DMS53 treated with DMSO at 0.1 percent for 48 hours (cell line): Measurements from ENCODE around the gene TRMO.
A peak's percentile ranks its signal among the peaks of the same experiment; 100 is the strongest.

Experiments used
- DNase-seq: peaks from one replicate; lab custom pipeline; 2025; ENCODE audit not compliant: unreplicated experiment; lab: John Stamatoyannopoulos, UW

The TRMO gene

DNA sequence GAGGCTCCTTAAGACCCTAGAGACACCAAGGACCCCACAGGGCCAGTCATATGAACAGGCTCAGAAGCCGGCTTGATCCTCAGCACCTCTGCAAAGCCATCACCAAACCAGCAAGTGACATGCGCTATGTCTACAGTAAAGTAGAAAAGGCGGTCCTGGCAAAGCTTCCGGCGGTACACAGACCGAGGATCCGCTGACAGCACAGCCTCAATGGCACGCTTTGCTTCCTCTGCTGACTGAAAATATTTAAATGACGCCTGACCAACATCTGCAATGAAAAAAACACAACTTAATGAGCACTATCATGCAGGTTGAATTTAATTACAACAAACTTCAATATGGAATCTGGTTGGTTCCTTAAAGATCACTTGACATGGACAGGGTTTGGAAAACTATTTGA lies 17.6 kb downstream of the TRMO start:
- DNase-seq, result no peak

DNA sequence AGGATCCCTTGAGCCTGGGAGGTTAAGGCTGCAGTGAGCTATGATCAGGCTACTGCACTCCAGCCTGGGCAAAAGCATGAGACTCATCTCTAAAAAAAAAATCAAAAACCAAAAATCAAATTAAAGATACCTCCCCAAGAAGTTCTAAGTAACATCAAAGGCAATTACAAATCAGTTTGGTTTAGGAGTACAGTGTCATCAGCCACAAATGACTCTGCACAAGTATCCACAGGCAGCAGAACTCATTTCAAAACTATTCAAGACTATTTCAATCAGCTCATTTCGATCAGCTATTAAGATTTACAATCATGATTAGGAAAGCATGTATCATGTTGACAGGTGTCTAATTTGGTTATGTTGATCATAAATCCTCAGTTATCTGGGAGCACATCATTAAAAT lies 19.1 kb downstream of the TRMO start:
- DNase-seq, result no peak

DNA sequence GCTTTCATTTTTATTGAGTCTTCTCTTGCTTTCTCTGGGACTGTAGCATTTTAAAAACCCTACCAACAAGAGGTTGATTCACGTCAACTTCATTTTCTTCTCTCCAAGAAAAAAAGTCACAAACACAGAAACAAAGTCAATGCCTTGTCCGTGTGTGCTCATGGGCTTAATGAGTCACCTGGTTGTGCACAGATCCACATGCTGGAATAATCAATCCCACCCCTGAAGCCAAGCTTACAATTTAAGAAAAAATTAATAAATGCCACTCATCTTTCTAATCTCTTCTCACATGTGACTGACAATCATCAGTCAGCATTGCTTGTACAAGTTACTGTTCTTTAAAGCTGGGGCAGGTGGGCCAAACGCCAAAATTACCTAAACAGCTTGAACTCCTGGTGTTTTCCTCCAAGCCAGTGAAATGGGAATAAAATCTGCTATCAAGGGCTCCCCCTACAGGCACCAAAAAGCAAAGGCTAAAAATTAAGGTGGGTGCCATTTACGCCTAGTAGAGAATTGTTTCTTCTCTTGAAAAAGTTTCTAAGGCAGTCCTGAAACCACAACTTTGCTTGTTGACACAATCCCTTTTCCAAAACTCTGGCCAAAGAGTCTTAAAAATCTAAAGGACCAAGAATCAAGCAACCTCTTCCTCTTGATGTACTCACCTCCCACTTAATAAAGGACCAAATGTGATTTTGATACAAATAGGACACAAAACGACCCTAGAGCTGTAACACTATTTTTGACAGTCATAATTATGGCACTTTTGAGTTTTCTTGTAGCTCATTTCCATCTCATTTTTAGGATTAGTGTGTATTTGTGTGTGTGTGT lies 21.3 kb downstream of the TRMO start:
- peak; percentile 20 for DNase-seq

DNA sequence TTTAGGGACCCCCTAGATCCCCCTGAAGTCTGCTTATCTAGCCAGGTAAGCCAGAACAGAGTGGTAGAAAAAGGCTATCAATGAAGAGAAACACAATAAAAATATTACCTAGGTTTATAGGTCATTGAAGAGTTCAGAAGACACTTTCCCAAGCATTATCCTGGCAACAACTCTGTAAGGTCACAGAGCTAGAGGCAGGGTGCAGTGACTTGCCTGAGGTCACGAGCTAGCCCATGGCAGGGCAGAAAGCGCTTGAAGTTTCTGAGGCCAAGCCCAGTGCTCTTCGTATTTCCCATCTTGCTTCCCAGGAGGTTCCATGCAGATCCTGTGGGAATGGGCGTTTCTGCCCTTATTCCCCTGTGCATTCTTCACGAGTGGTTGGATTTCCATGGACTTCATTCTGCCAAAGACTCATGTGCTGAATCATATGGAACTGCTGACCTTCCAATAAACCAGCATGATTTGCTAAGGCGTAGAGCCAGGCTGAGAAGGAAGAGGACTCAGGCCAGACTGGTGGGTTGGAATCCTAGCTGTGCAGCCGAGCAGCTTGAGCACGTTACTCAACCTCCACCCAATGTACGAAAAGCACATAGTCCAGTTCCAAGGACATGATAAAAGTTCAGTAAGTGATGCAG lies 22.1 kb downstream of the TRMO start:
- DNase-seq, result no peak

DNA sequence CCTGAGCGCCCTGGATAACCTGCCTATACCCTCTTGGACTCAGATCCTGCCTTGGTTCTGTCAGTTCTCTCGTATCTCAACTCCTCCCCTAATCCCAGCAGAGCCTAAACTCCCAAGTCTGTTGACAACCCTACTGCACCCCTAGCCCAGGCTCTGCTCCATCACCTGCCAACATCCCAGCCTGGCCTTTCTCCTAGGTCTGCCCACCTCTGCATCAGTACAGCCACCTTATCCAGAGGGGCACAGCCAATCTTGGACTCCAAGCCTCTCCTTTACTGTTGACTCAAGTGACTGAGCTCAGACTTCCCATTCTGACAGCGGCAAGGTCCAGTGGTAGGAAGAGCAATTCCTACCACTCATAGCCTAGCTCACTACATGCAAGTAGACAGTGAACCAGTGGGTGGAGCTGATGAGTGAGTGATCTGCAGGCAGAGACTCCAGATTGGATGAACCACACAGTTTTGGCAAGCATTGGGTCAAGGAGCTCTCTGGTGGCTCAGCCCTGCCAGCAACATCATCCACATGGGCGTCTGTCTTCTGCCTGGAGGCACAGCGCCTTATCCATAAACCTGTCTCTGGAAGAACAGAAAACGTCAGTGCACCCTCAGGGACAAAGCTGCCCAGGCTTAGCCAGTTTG lies 26.5 kb downstream of the TRMO start:
- DNase-seq, result no peak

DNA sequence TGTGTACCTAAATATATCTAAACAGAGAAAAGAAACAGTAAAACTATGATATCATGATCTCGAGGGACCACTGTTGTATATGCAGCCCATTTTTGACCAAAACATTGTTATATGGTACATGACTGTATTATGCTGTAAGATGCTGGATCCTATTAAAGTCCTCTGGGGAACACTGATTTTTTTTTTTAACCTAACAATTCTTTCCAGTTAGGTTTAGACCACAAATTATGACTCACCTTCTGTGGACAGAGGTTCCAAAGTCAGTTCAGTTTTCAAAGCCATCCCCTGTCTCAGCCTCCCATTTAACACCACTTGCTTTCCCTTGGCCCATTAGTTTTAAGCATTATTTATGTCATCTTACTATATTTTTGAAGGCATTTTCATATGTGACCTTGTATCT lies 27.1 kb downstream of the TRMO start:
- no peak for DNase-seq

DNA sequence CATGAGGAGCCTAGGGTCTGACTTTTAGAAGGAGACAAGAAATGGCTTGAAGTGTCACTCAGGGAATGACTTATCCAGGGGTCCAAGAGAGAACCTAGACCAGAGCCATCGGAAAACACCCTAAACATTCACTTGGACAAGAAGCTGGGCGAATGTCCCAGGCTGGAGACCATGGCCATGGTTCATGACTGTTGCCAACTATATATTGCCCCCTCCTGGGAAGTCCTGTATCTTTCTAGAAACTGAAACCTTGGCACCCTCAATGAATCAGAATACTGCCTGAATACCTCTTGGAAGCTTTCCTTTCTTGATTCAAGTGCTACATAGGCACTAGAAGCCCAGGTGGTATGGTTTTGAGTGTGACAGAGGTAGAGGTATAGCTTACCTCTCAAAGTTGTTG lies 29.9 kb downstream of the TRMO start:
- DNase-seq, result no peak

DNA sequence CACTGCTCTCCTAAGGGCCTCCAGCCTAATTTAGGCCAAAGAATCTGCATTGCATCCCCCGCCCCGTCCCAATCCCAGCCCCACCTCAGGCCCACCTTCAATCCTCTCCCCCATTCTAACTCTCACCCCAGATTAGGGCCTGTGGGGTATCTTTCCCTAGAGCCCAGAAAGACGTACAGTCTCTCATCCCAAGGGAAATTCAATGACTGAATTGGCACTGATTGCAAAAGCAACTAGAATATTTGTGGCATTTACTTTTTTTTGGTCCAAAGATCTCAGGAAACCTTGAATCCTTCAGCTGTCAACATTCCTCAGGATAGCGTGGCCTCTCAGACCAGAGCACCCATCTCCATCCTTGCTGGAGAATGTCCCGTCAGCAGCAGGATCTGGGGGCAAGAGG lies 30.6 kb downstream of the TRMO start:
- DNase-seq, result no peak

DNA sequence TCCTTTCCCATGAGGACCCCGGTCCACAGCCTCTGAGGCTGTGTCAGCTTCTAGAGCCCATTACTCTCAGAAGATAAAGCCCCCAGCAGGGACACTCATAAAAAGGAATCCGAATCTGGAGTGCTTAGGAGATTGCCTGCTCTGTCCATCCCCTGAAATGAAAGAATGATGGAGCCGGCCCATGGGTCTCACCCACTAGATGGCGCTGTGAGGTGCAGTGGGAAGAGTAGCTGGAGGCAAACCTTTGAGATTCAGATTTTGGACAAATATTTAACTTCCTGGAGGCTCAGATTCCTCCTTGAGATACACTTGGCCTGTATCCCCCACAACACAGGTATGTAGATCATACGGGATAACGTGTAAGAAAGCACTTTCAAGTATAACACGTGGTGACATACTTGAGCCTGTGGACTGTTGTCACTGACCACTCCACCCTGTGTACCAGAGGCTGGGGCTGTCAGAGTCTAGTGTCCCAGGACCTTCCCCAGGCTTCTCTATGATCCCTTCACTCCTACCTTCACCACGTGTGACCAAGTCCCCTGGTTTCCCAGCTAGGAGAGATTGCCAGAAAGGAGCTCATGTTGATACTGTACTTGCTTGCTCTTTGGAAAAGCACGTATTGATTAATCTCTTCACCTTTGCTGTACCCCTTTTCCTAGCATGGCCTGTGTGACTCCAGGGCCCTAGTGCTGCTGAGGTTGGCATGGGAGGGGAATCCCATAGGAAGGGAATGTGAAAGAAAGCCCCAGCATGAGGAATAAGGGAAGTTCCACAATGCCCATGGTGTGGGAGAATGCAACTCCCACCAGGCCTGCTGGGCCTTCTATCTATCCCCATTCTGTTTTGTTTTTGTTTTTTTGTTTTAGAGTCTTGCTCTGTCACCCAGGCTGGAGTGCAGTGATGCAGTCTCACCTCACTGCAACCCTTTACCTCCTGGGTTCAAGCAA lies 32.1 kb downstream of the TRMO start:
- peak; percentile 2 for DNase-seq

DNA sequence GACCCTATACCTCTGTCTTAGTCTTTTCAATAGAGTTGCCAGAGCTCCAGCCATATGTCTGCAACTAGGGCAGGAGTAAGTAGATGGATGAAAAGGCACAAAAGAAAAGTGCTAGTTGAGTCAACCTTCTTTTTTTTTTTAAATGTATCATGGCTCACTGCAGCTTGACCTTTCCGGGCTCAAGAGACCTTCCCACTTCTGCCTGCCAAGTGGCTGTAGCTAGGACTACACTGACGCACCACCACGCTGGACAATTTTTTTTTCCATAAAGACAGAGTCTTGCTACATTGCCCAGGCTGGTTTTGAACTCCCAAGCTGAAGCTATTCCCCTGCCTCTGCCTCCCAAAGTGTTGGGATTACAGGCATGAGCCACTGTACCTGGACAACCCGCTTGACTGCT lies 42.0 kb downstream of the TRMO start:
- DNase-seq, result no peak

DNA sequence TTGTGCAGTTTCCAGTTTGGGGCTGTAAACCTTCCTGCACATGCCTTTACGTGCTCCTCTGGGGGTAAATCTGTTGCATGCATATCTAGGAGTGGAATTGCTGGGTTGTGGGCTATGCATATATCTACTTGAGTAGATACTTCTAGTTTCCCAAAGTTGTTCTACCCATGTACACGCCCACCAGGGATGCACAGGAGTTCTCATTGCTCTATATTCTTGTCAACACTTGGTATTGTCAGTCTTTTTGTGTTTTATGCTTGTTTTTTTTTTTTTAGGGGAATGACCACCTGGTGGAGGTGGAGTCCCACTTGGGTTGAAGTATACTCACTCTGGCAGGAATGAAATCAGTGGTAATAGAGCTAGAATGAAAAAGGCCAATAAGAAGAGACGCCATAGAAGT lies 46.2 kb downstream of the TRMO start:
- DNase-seq, result no peak

DNA sequence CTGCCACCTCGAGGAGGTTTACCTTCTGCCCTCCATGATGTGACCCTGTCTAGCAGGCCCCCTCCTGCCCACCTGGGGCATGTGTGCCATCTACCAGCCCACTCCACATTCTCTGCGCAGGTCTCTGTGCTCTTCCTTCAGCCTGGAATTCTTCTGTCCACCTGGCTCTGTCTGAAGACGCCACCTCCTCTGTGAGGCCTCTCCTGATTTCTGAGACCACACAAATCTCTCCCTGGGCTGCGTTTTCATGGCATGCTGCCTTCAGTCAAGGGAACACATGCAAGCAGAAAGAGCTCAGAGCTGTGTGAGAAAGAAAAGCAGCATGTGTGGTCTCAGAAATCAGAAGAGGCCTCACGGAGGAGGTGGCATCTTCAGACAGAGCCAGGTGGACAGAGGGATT lies 47.2 kb downstream of the TRMO start:
- DNase-seq, result no peak

DNA sequence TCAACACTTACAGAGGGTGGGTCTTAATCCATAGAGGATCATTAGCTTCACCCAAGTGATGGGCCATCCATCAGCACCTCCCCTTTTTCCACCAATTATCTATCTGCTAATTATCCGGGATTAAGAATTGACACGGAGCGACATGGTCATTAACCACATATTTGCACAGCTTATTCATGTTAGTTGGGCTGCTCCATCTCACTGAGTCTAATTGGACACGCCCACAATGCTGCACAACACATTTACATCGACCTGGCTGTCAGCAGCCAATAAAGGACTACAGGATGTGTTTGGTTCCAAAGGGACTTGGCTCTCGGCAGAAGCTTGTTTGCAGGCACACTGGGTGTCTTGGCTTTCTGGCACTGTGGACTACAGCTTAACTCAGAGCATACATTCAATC lies 47.7 kb downstream of the TRMO start:
- DNase-seq, result no peak

DNA sequence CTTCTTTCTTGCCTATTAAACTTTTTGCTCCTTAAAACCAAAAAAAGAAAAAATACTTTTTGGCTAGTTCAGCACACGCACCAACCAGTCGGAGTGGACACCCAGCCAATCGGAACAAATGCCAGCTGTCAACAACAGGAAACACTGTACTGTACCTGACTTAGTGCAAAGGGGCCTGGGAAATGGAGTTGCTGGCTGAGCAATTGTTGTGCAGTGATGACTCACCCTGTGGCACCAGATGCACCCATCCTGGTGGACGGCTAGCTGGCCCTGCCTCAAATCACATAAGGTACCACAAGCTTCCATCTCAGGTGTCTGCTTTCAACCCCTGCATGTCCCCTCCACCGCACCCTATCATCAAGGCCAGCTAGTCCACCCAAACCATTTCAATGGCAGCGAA lies 48.4 kb downstream of the TRMO start:
- peak; percentile 32 for DNase-seq

DNA sequence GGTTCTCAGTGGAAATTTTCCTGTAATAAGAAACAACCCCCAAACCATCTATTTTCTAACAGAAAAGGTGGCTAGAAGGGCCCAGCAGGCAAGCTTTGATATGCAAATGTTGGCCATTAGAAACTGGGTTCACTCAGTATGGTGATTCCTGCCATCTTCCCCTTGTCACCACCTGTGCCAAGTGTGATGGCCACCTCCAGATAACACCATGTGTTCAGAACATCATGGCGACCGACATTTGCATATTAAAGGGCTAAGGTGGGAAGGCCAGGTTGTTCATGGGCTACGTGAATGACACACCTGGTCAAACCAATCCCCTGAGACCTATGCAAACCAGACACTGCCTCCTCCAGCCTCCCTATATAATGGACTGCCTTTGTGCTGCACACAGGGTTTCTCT lies 48.9 kb downstream of the TRMO start:
- no peak for DNase-seq

DNA sequence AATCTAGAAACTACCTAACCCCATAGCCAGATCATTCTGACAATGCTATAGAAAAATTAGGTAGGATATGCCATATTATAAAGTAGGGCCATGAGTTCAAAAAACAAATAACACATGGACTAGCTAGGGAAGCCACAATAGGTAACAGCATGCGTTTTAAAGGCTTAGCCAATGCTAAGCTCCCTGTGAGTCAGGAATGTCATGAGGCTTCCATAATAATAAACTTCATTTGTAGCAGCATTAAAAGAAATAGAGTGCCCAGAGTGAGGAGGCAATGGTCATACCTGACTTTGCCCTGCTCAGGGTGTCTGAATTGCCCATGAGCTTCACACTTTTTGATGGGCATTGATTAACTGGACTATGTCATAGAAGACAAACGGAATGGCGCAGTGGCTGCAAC lies 53.4 kb downstream of the TRMO start:
- DNase-seq, result no peak

DNA sequence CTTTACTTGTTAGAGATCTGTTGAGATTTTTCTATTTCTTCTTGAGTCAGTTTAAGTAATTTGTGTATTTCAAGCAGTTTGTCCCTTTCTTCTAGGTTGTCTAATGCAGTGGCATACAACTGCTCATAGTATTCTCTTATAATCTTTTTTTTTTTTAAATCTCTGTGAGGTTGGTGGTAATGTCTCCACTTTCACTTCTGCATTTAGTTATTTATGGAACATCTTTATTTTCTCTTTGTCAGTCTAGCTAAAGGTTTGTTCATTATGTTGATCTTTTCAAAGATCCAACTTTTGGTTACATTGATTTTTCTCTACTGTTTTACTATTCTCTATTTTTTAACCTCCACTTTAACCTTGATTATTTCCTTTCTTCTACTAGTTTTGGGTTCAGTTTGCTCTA lies 55.5 kb downstream of the TRMO start:
- DNase-seq, result no peak

DNA sequence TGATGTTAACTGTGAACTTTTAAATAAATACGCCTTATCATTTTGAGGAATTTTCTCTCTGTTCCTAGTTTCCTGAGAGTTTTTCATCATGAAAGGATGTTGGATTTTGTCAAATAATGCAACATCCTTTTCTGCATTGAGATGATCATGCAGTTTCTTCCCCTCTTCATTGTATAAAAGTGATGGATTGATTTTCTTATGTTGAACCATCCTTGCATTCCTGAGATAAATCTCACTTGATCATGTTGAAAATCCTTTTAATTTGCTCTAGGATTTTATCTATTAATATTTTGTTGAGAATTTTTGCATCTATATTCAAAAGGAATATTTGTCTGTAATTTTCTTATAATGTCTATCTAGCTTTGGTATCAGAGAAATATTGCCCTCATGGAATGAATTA lies 56.0 kb downstream of the TRMO start:
- DNase-seq, result no peak

DNA sequence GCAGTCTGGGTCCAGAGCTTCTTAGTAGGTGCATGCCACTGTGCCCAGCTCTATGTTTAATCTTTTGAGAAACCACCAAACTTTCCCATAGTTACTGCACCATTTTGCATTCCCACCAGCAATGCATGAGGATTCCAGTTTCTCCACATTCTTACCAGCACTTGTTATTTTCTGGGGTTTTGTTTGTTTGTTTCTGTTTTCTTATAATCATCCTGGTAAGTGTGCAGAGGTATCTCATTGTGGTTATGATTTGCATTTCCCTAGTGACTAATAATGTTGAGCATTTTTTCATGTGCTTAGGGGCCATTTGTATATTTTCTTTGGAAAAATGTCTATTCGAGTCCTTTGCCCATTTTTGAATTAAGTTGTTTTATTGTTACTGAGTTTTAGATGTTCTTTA lies 57.9 kb downstream of the TRMO start:
- no peak for DNase-seq

DNA sequence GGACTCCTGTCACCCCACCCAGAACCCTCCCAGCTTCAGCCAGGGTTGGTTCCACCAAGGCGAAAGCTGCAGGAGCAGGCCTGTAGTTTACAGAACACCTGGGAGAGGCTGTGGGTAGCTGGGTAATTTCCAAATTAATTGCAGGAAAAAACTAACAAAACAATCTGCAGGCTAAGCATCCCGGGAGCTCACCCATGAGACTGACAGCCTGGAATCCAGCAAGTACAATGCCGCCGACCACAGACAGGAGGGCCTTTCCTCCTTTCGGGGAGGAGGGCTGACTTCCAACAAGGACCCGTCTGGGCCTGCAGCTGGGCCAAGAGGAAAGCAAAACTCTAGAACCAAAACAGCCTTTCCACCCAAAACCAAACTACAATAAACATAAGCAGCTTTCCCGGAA lies 59.0 kb downstream of the TRMO start:
- no peak for DNase-seq

DNA sequence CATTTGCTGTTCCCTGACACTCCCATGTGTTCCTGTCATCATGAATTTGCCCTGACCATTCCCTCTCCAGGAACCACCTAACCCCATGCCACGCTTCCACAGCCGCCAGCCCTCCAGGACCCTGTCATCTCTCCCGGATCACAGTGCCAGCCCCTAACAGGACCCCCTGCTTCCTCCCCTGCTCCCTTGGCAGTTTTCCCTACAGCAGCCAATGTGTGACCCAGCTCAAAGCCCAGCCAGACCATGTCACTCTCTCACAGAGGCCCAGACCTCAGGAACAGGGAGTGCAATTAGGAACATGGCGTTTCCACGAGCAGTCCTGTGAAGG lies 61.2 kb downstream of the TRMO start:
- DNase-seq, result no peak
